ENCODE measurements around the gene CEBPG.

The CEBPG gene

GRCh38 chr19:33397536-33398360 lies 24.2 kb downstream of the CEBPG start:
- no peak for DNase-seq

GRCh38 chr19:33398361-33399060 lies 25.0 kb downstream of the CEBPG start:
- DNase-seq = no peak

- no peak for DNase-seq
These were observed 25.7 kb downstream of the CEBPG start for GRCh38 chr19:33399081-33399744.

GRCh38 chr19:33399745-33400681 lies 26.5 kb downstream of the CEBPG start:
- no peak for DNase-seq

DNA sequence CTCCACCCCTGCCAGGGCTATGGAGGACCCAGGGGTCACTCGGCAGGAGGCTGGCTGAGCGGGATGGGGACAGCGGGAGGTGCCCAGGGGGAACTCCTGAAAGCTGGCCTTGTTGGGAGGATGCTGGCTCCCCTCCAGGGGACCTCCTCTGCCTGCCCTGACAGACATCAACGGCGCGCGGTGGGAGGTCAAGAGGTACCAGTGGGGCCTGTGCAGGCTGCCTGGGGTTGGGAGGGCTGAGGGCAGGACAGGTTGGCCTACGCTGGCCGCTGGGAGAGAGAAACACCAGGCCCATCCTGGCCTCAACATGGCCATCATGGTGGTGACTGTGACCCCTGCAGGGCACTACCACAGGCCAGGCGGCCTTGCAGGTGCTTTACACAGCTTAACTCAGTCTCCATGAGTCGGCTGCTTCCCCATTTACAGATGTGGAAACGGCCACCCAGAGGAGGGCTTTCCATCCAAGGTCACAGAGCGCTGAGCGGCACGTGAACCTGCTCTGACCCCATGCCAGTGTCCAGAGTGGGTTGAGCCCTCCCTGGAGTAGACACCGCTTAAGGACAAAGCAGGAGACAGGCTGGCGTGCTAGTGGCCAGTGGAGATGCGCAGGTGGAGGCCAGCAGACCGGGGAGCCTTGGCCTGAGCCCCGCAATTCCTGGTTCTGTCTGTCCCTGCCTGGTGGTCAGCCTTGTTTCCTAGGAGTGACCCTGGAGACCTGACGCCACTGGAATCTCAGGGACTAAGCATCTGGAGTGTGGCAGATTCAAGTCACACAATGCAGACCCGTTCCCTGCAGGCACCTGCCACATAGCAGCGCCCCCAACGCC lies 27.6 kb downstream of the CEBPG start:
- DNase-seq = no peak

DNA sequence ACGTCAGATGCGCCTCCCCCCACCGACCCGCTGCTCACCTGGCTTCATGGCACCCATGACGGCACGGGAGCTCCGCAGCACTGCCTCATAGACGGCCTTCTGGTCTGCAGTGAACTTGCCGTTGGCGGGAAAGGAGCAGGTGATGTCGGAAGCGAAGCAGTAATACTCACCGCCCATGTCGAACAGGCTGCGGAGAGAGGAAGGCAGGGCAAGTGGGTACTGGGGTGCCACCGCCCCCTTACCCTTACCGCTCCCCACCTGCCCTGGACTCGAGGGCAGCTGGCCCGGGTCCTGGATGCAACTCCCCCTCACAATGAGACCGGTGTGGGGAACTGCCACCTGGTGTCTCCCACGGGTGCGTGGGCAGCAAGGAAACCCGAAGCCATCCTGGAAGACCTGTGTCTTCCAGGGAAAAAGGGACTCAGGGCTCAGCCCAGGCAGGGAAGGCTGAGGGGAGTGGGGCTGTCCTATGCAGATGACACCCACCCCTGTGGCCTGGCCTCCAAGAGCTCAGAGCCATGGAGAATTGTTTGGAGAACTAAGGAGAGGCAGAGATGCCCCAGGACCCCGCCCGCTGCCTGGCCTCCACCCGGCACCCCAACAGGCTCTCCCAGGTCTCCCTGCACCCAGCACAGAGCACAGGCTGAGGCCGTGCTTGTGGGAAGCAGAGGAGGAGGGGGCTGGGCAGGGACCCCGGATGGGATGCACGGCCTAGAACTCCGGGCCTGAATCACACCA lies 28.3 kb downstream of the CEBPG start:
- DNase-seq = no peak

GRCh38 chr19:33402421-33403220 lies 29.1 kb downstream of the CEBPG start:
- no peak for DNase-seq

GRCh38 chr19:33403221-33403972 lies 29.9 kb downstream of the CEBPG start:
- DNase-seq = no peak

GRCh38 chr19:33403973-33404304 lies 30.4 kb downstream of the CEBPG start:
- no peak for DNase-seq

- DNase-seq = no peak
These were observed 31.2 kb downstream of the CEBPG start for GRCh38 chr19:33404506-33405253.

DNA sequence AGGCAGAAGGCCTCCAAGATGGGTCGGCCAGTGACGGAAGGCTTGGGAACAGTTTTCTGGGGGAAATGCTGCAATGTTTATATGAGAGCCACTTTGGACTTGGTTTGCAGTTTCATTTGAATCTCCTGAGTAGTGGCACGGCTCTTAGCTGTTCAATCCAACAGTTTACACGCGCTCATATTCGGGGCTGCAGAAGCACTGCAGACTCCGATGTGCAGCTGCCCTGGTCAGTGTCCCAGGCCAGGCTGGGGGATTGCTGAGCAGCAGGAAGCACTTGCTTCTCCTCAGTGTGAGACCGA lies 31.7 kb downstream of the CEBPG start:
- DNase-seq = no peak

DNA sequence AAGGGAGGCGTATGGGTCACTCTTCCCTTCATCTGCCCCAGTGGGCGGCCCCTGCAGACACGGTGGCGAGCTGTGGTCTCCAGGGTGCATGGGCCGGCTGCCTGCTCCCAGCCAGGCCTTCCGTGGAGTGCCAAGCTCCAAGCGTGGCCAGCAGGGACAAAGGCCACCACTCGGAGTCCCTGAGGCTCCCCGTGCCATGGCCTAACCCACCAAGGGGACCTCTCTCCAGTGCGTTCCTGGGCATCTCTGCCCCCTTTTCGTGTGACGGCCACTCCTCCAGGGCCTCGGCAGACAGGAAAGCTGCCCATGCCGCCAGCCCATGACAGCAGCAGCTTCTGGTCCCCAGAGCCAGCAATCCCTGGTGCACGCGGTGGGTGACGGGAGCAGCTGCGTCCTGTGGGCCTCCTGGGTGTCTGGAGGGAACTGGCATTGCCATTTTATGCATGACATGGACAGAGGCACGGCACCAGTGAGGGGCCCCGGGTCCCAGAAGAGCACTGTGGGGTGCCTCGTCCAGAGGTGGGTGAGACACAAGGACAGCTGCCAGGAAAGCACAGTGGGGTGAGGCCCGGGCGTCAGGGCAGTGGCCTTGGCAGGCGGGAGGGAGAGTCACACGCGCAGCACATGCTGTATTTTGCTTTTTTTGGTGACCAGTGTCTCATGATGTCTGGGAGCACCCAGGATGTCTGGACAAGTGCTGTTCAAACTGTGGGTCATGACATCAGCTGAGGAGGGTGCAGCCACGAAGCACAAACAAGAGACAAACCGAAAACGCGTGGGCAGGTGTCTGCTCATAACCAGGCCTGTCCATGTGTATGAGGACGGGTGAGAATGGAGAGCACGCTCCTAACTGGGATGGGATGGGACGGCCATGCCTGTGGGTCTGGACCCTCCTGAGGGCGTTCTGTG lies 32.3 kb downstream of the CEBPG start:
- no peak for DNase-seq

DNA sequence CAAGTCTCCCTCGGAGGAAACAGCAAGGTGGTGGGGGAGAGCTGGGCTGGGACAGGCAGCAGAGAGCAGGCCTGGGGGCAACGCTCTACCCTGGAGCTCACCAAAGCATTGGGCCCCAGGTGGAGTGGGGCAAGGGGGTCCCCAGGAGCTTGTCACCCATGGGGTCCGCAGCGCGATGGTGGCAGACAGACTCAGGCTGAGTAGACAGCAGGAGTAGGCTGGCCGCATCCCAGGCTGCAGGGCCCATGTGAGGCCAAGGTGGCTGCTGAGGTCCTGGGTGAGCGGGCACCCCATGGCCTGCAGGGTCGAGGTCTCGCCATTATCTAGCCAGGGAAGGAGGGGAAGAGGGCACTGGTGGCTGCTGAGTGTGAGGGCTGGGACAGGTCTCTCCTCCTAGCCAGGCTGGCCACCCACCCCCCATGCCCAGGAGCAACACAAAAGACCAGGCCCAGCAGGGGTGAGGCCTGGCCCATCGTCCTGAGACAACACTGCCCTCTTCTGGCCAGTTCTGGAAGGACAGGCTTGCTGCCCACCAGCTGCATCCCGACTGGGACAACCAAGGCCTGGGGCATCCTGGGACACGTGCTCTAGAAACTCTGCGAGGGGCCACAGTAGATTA lies 33.1 kb downstream of the CEBPG start:
- DNase-seq = peak; percentile 32 to 36

GRCh38 chr19:33407140-33407551 lies 33.6 kb downstream of the CEBPG start:
- DNase-seq = no peak

- no peak for DNase-seq
These were observed 34.2 kb downstream of the CEBPG start for GRCh38 chr19:33407716-33408115.

DNA sequence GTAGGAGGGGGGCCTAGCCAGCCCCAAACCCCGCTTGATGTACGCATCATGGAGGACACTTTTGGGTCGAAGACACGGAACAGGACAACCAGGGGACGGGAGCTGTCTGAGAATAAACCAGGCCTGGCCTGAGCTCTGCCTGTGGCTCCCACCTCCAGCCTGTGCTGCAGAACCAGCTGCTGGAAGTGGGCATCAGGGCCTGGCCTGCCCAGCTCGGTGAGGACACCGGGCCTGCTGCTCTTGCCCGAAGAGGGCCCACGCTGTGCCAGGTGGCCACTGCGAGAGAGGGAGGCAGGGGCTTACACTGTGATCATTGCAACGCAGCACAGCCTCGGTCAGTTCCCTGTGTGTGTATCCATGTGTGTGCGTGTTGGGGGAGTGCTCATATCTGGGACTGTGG lies 34.6 kb downstream of the CEBPG start:
- no peak for DNase-seq

Data from AML-193 (cell line).